IMR-90 (cell line): ENCODE measurements around the gene HDAC6. TPM values are rescaled to one million over a fixed set of nuclear protein-coding genes. Genes with fewer than 3 reads are reported as not detected.

Experiments
- ATAC-seq: fragments of 200-7000 bp; cut with Tn5 transposase; 2 replicates; pipeline ENCODE4 v1.9.1; 2020; ENCODE audit warnings: low read depth, mild to moderate bottlenecking, moderate library complexity
- BruUV-seq: library from RNA; stranded (reverse); fragments of 400-500 nt; replicated peaks from 2 replicates; lab custom pipeline; 2021; lab: Mats Ljungman, UMichigan
- CTCF ChIA-PET: fragments of 300-600 bp; formaldehyde crosslinking; extraction: SDS; loops from one replicate; lab custom pipeline; 2021; ENCODE audit warnings: antibody characterized with exemption; lab: Yijun Ruan, JAX
- POLR2A ChIA-PET: fragments of 300-600 bp; sonication (Branson Sonifier 250); formaldehyde crosslinking; loops from one replicate; lab custom pipeline; 2022; ENCODE audit warnings: antibody characterized with exemption; ENCODE audit not compliant: unreplicated experiment; lab: Charles Lee
- DNase-seq: peaks from one replicate; pipeline ENCODE4 v3.0.0; 2013
- H2AFZ ChIP-seq: replicated peaks from 2 replicates; pipeline ENCODE3; 2013; ENCODE audit warnings: low read length, mild to moderate bottlenecking; ENCODE audit not compliant: poor library complexity
- H2AK5ac ChIP-seq: 2 replicates; pipeline ENCODE4 v1.6.1; 2013; ENCODE audit warnings: low read depth, low read length, inconsistent platforms
- H2AK9ac ChIP-seq: replicated peaks from 2 replicates; pipeline ENCODE3; 2013; ENCODE audit warnings: mild to moderate bottlenecking, low read depth, low read length, moderate library complexity; ENCODE audit not compliant: poor library complexity
- H2BK120ac ChIP-seq: 2 replicates; pipeline ENCODE4 v1.6.1; 2013; ENCODE audit warnings: low read depth, low read length, inconsistent platforms
- H2BK15ac ChIP-seq: 3 replicates; pipeline ENCODE4 v1.6.1; 2013; ENCODE audit warnings: low read depth, low read length, inconsistent platforms
- H2BK20ac ChIP-seq: 2 replicates; pipeline ENCODE4 v1.6.1; 2013; ENCODE audit warnings: low read depth, mild to moderate bottlenecking, inconsistent platforms, low read length, moderate library complexity
- H2BK5ac ChIP-seq: 2 replicates; pipeline ENCODE4 v1.6.1; 2013; ENCODE audit warnings: mild to moderate bottlenecking, low read depth, low read length, inconsistent platforms; ENCODE audit not compliant: poor library complexity, severe bottlenecking
- H3K14ac ChIP-seq: replicated peaks from 2 replicates; pipeline ENCODE4 v1.6.1; 2013; ENCODE audit warnings: low read depth, low read length, inconsistent platforms
- H3K18ac ChIP-seq: 2 replicates; pipeline ENCODE4 v1.6.1; 2013; ENCODE audit warnings: low read depth, low read length, control low read depth
- H3K23ac ChIP-seq: 2 replicates; pipeline ENCODE4 v1.6.1; 2013; ENCODE audit warnings: low read depth, low read length, inconsistent platforms
- H3K27ac ChIP-seq: 2 replicates; pipeline ENCODE4 v1.5.1; 2013; ENCODE audit warnings: mild to moderate bottlenecking, control low read depth, low read length; ENCODE audit not compliant: insufficient read depth
- H3K27me3 ChIP-seq: 2 replicates; pipeline ENCODE4 v1.6.1; 2013; ENCODE audit warnings: low read length; ENCODE audit not compliant: control insufficient read depth, insufficient read depth
- H3K36me3 ChIP-seq: 2 replicates; pipeline ENCODE4 v1.6.1; 2013; ENCODE audit warnings: low read length, mixed read lengths; ENCODE audit not compliant: control insufficient read depth, insufficient read depth
- H3K4ac ChIP-seq: 2 replicates; pipeline ENCODE4 v1.6.1; 2013; ENCODE audit warnings: low read depth, low read length, inconsistent platforms
- H3K4me1 ChIP-seq: 2 replicates; pipeline ENCODE4 v1.6.1; 2013; ENCODE audit warnings: low read length, mixed read lengths; ENCODE audit not compliant: control insufficient read depth, insufficient read depth
- H3K4me2 ChIP-seq: 2 replicates; pipeline ENCODE4 v1.6.1; 2013; ENCODE audit warnings: low read depth, mild to moderate bottlenecking, control low read depth, low read length, moderate library complexity
- H3K4me3 ChIP-seq: 2 replicates; pipeline ENCODE4 v1.5.1; 2013; ENCODE audit warnings: low read depth, mild to moderate bottlenecking, control low read depth, low read length, moderate library complexity; ENCODE audit not compliant: insufficient read depth
- H3K56ac ChIP-seq: 2 replicates; pipeline ENCODE4 v1.6.1; 2013; ENCODE audit warnings: low read length, inconsistent platforms; ENCODE audit not compliant: insufficient read depth; ENCODE audit errors: extremely low read depth
- H3K79me1 ChIP-seq, 2 experiments: 2 replicates each; pipeline ENCODE4 v1.6.1; 2013; ENCODE audit warnings: low read length in 2 of 2, inconsistent platforms in 1 of 2, low read depth in 1 of 2
- H3K9ac ChIP-seq: 2 replicates; pipeline ENCODE4 v1.6.1; 2013; ENCODE audit warnings: low read depth, low read length, control low read depth
- H3K9me1 ChIP-seq: 2 replicates; pipeline ENCODE4 v1.6.1; 2013; ENCODE audit warnings: low read length, inconsistent platforms; ENCODE audit not compliant: insufficient read depth
- H3K9me3 ChIP-seq: 2 replicates; pipeline ENCODE4 v1.6.1; 2013; ENCODE audit warnings: low read length; ENCODE audit not compliant: control insufficient read depth, insufficient read depth
- H4K20me1 ChIP-seq: 2 replicates; pipeline ENCODE4 v1.6.1; 2013; ENCODE audit warnings: low read length, inconsistent platforms; ENCODE audit not compliant: insufficient read depth
- H4K5ac ChIP-seq: 2 replicates; pipeline ENCODE4 v1.6.1; 2013; ENCODE audit warnings: mild to moderate bottlenecking, low read depth, low read length, control low read depth
- H4K8ac ChIP-seq, 2 experiments: 2 replicates each; pipeline ENCODE4 v1.6.1; 2013; ENCODE audit warnings: low read depth in 2 of 2, low read length in 2 of 2, control low read depth in 1 of 2, inconsistent platforms in 1 of 2
- H4K91ac ChIP-seq: 2 replicates; pipeline ENCODE4 v1.6.1; 2013; ENCODE audit warnings: low read depth, low read length, inconsistent platforms; ENCODE audit not compliant: insufficient read depth
- BHLHE40 ChIP-seq: fragments of 150-350 bp; IDR thresholded peaks from 2 replicates; pipeline ENCODE4 v1.6.1; 2016; ENCODE audit warnings: mild to moderate bottlenecking, low read depth, low read length
- CEBPB ChIP-seq: IDR thresholded peaks from 2 replicates; pipeline ENCODE4 v1.6.1; 2012; ENCODE audit warnings: low read depth, low read length, improper control_type of control experiment
- CHD1 ChIP-seq: IDR thresholded peaks from 2 replicates; pipeline ENCODE4 v1.6.1; 2012; ENCODE audit warnings: low read depth, low read length, improper control_type of control experiment
- FOS ChIP-seq: fragments of 150-350 bp; IDR thresholded peaks from 2 replicates; pipeline ENCODE4 v1.6.1; 2016; ENCODE audit warnings: low read depth, low read length
- MAFK ChIP-seq: IDR thresholded peaks from 2 replicates; pipeline ENCODE4 v1.6.1; 2012; ENCODE audit warnings: low read depth, low read length, improper control_type of control experiment
- MAZ ChIP-seq: IDR thresholded peaks from 2 replicates; pipeline ENCODE4 v1.6.1; 2012; ENCODE audit warnings: low read depth, mild to moderate bottlenecking, low read length, improper control_type of control experiment, moderate library complexity, borderline replicate concordance
- MXI1 ChIP-seq: IDR thresholded peaks from 2 replicates; pipeline ENCODE4 v1.6.1; 2012; ENCODE audit warnings: low read depth, mild to moderate bottlenecking, low read length, moderate library complexity, borderline replicate concordance
- NFE2L2 ChIP-seq: fragments of 150-350 bp; IDR thresholded peaks from 2 replicates; pipeline ENCODE4 v1.6.1; 2016; ENCODE audit warnings: low read depth, mild to moderate bottlenecking, low read length
- POLR2A ChIP-seq: IDR thresholded peaks from 2 replicates; pipeline ENCODE4 v1.6.1; 2012; ENCODE audit warnings: mild to moderate bottlenecking, low read depth, low read length
- RAD21 ChIP-seq: IDR thresholded peaks from 2 replicates; pipeline ENCODE4 v1.6.1; 2012; ENCODE audit warnings: low read length, improper control_type of control experiment
- RCOR1 ChIP-seq: IDR thresholded peaks from 2 replicates; pipeline ENCODE4 v1.6.1; 2012; ENCODE audit warnings: mild to moderate bottlenecking, low read length, improper control_type of control experiment; ENCODE audit not compliant: insufficient replicate concordance
- RFX5 ChIP-seq: IDR thresholded peaks from 2 replicates; pipeline ENCODE4 v1.8.0; 2012; ENCODE audit warnings: low read depth, mild to moderate bottlenecking, low read length, moderate library complexity
- SMC3 ChIP-seq: fragments of 150-350 bp; IDR thresholded peaks from 2 replicates; pipeline ENCODE4 v1.6.1; 2016; ENCODE audit warnings: low read depth, mild to moderate bottlenecking, antibody characterized with exemption, low read length, moderate library complexity
- WGBS, 2 experiments: methylation state at CpG; one replicate each; pipeline versions ENCODE4 v1.1.5 to v1.1.7; 2013; ENCODE audit warnings: missing lambda C conversion rate in 2 of 2; ENCODE audit not compliant: insufficient read length in 1 of 2; ENCODE audit errors: extremely low coverage in 2 of 2; 5-methylcytosine and 5-hydroxymethylcytosine counted together
- dilution Hi-C: fragments of 300-500 bp; cut with HindIII; formaldehyde crosslinking; loops from one replicate; pipeline ENCODE4 v1.14.3; 2018; ENCODE audit warnings: low sequenced_read_pairs; ENCODE audit not compliant: unreplicated experiment
- in situ Hi-C: fragments of 300-500 bp; cut with MboI; formaldehyde crosslinking; loops from 3 replicates; pipeline ENCODE4 v1.14.3; 2019; ENCODE audit warnings: low sequenced_read_pairs, inconsistent platforms, mixed read lengths
- intact Hi-C: fragments of 100-400 bp; cut with micrococcal nuclease; formaldehyde crosslinking; loops from 2 replicates; pipeline ENCODE4 v1.10.0; 2022
- polyA plus RNA-seq, 3 experiments: library from polyadenylated mRNA; depleted of rRNA; stranded (reverse); fragments of >200 nt; gene quantifications; 2 replicates each; pipeline ENCODE4 v1.2.3, GENCODE V29; 2012; ENCODE audit warnings: low replicate concordance in 1 of 3
- total RNA-seq: library from RNA; depleted of rRNA; stranded (reverse); fragments of >200 nt; gene quantifications from 2 replicates; pipeline ENCODE4 v1.2.3, GENCODE V29; 2012
- TF ChIP-seq, protein P1 (sequence below): fragments of 150-350 bp; IDR thresholded peaks from 2 replicates; pipeline ENCODE4 v1.6.1; 2017; ENCODE audit warnings: mild to moderate bottlenecking, antibody characterized with exemption, low read length, low read depth
- TF ChIP-seq, protein P2 (sequence below): conservative IDR thresholded peaks from 2 replicates; pipeline ENCODE4 v1.5.1; 2012; ENCODE audit warnings: mild to moderate bottlenecking, low read depth, low read length, improper control_type of control experiment
- TF ChIP-seq, protein P3 (sequence below): fragments of 150-350 bp; IDR thresholded peaks from 2 replicates; pipeline ENCODE4 v1.6.1; 2016; ENCODE audit warnings: low read depth, mild to moderate bottlenecking, low read length, moderate library complexity, borderline replicate concordance

The HDAC6 gene
- total and polyA plus RNA-seq, 2 of the 4 experiments (the other 2 are of a cell fraction): 16.8 to 26.3 TPM

DNA sequence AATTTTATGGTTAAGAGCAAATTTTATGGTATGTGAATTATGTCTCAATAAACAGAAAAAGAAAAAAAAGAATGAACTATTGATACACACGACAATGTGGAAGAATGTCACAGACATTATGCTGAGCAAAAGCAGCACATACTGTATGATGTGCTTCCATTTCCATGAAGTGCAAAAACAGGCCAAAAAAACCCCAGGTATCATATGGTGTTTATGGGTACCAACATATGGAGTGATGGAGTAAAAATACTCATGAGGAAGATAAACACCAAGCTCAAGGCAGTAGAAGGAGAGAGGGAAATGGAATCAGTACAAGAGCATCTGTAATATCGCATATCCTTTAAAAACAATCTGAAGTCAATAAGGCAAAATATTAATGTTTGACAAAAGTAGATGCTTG, 19.7 kb upstream of the HDAC6 start:
- intact Hi-C loops (no loop called here), dilution Hi-C loops (no loop called here), in situ Hi-C loops (no loop called here)
- Histone ChIP-seq H4K8ac (no peak overlapping the region), H3K18ac (no peak overlapping the region), H4K5ac (no peak overlapping the region), H3K27ac (no peak overlapping the region), H3K79me1 (no peaks in the 10 kb centered on the region), H3K9me1 (no peaks in the 10 kb centered on the region), H4K91ac (no peak overlapping the region), H2BK15ac (no peak overlapping the region), H3K36me3 (no peaks in the 10 kb centered on the region), H3K14ac (no peak overlapping the region), H3K4ac (no peak overlapping the region), H3K4me2 (no peak overlapping the region), H3K4me3 (no peak overlapping the region), H2BK120ac (no peak overlapping the region), H2AK5ac (no peak overlapping the region), H3K9me3 (no peaks in the 10 kb centered on the region), H3K23ac (no peak overlapping the region), H3K4me1 (no peaks in the 10 kb centered on the region), H2AFZ (no peak overlapping the region), H2BK20ac (no peak overlapping the region), H3K56ac (no peak overlapping the region), H2AK9ac (no peak overlapping the region), H3K9ac (no peak overlapping the region), H2BK5ac (no peak overlapping the region), H3K27me3 (peaks cover 20% of the 10 kb centered on the region), H4K20me1 (no peaks in the 10 kb centered on the region; the same call in 1 of the 2 replicates)
- no CpG with 5 or more reads among the region's 2 CpGs for WGBS, 2 experiments
- CTCF ChIA-PET: no interaction called here
- TF ChIP-seq, protein P1, sequence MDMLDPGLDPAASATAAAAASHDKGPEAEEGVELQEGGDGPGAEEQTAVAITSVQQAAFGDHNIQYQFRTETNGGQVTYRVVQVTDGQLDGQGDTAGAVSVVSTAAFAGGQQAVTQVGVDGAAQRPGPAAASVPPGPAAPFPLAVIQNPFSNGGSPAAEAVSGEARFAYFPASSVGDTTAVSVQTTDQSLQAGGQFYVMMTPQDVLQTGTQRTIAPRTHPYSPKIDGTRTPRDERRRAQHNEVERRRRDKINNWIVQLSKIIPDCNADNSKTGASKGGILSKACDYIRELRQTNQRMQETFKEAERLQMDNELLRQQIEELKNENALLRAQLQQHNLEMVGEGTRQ: no peak
- TF ChIP-seq RFX5: no peak
- TF ChIP-seq RAD21: no peak
- no peak for TF ChIP-seq FOS
- no peak for TF ChIP-seq MAZ
- no peak for TF ChIP-seq SMC3
- TF ChIP-seq MXI1: no peak
- TF ChIP-seq CEBPB: no peak
- no peak for TF ChIP-seq MAFK
- TF ChIP-seq BHLHE40: no peak
- TF ChIP-seq CHD1: no peak
- TF ChIP-seq, protein P2, sequence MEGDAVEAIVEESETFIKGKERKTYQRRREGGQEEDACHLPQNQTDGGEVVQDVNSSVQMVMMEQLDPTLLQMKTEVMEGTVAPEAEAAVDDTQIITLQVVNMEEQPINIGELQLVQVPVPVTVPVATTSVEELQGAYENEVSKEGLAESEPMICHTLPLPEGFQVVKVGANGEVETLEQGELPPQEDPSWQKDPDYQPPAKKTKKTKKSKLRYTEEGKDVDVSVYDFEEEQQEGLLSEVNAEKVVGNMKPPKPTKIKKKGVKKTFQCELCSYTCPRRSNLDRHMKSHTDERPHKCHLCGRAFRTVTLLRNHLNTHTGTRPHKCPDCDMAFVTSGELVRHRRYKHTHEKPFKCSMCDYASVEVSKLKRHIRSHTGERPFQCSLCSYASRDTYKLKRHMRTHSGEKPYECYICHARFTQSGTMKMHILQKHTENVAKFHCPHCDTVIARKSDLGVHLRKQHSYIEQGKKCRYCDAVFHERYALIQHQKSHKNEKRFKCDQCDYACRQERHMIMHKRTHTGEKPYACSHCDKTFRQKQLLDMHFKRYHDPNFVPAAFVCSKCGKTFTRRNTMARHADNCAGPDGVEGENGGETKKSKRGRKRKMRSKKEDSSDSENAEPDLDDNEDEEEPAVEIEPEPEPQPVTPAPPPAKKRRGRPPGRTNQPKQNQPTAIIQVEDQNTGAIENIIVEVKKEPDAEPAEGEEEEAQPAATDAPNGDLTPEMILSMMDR: no peak
- TF ChIP-seq NFE2L2: no peak
- TF ChIP-seq POLR2A: no peak
- TF ChIP-seq, protein P3, sequence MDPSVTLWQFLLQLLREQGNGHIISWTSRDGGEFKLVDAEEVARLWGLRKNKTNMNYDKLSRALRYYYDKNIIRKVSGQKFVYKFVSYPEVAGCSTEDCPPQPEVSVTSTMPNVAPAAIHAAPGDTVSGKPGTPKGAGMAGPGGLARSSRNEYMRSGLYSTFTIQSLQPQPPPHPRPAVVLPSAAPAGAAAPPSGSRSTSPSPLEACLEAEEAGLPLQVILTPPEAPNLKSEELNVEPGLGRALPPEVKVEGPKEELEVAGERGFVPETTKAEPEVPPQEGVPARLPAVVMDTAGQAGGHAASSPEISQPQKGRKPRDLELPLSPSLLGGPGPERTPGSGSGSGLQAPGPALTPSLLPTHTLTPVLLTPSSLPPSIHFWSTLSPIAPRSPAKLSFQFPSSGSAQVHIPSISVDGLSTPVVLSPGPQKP: no peak
- no peak for TF ChIP-seq RCOR1
- BruUV-seq: no TSS peak
- ATAC-seq (no peak), DNase-seq (no peak)
- POLR2A ChIA-PET: no interaction called here
